Measurements from ENCODE around the gene PHC2.

DNA sequence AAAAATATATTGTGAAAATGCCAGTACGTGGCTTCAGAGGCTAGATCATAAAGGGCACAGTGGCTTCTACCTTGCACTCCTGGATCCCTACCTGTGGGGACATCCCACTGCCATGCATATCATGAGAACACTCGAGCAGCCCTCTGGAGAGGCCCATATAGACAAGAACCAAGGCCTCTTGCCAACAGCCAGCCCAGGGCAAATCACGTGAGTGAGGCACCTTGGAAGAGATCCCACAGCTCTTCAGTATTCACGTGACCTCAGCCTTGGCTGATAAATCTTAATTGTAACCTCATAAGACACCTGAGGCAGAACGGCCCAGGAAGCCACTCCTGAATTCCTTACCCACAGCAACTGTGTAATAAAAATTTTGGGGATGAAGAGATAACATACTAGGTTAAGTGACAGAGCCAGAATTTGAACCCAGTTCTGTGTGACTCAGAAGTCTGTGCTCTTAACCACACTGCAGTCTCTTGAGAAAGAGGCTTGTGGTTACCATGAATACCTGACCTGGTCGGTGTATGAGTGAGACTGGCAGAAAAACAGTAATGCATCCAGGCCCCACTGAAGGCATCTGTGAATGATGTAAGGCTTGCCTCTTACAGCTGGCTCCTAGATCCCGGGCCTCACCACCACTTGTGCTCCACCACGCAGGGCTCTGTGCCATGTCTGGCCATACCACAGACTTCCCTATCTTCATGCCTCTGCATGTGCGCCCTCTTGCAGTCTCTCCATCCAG, 103.1 kb downstream of the PHC2 start:
- TF ChIP-seq, protein P1, sequence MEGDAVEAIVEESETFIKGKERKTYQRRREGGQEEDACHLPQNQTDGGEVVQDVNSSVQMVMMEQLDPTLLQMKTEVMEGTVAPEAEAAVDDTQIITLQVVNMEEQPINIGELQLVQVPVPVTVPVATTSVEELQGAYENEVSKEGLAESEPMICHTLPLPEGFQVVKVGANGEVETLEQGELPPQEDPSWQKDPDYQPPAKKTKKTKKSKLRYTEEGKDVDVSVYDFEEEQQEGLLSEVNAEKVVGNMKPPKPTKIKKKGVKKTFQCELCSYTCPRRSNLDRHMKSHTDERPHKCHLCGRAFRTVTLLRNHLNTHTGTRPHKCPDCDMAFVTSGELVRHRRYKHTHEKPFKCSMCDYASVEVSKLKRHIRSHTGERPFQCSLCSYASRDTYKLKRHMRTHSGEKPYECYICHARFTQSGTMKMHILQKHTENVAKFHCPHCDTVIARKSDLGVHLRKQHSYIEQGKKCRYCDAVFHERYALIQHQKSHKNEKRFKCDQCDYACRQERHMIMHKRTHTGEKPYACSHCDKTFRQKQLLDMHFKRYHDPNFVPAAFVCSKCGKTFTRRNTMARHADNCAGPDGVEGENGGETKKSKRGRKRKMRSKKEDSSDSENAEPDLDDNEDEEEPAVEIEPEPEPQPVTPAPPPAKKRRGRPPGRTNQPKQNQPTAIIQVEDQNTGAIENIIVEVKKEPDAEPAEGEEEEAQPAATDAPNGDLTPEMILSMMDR (IDR thresholded peaks at IDR 0.05) = no peak
- TF ChIP-seq EZH2 (IDR thresholded peaks at IDR 0.05) = no peak
